GM06990 (cell line): Measurements from ENCODE around the gene CLCN6.

Experiments used
- DNase-seq: peaks from one replicate; pipeline ENCODE4 v3.0.0-alpha.2; 2011; ENCODE audit not compliant: insufficient read length; ENCODE audit errors: extremely low read depth
- H3K27me3 ChIP-seq: replicated peaks from 2 replicates; pipeline ENCODE4 v1.6.0; 2011; ENCODE audit warnings: low read length; ENCODE audit not compliant: control insufficient read depth, insufficient read depth
- H3K36me3 ChIP-seq: 2 replicates; pipeline ENCODE4 v1.5.1; 2011; ENCODE audit warnings: low read length; ENCODE audit not compliant: control insufficient read depth, insufficient read depth
- H3K4me3 ChIP-seq: replicated peaks from 2 replicates; pipeline ENCODE4 v1.5.1; 2011; ENCODE audit warnings: low read depth, mild to moderate bottlenecking, control low read depth, low read length
- CTCF ChIP-seq: IDR thresholded peaks from 2 replicates; pipeline ENCODE4 v1.5.1; 2011; ENCODE audit warnings: low read length, control low read depth, mild to moderate bottlenecking, inconsistent platforms; ENCODE audit not compliant: insufficient read depth, poor library complexity, severe bottlenecking

CLCN6 gene, protein sequence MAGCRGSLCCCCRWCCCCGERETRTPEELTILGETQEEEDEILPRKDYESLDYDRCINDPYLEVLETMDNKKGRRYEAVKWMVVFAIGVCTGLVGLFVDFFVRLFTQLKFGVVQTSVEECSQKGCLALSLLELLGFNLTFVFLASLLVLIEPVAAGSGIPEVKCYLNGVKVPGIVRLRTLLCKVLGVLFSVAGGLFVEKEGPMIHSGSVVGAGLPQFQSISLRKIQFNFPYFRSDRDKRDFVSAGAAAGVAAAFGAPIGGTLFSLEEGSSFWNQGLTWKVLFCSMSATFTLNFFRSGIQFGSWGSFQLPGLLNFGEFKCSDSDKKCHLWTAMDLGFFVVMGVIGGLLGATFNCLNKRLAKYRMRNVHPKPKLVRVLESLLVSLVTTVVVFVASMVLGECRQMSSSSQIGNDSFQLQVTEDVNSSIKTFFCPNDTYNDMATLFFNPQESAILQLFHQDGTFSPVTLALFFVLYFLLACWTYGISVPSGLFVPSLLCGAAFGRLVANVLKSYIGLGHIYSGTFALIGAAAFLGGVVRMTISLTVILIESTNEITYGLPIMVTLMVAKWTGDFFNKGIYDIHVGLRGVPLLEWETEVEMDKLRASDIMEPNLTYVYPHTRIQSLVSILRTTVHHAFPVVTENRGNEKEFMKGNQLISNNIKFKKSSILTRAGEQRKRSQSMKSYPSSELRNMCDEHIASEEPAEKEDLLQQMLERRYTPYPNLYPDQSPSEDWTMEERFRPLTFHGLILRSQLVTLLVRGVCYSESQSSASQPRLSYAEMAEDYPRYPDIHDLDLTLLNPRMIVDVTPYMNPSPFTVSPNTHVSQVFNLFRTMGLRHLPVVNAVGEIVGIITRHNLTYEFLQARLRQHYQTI

DNA sequence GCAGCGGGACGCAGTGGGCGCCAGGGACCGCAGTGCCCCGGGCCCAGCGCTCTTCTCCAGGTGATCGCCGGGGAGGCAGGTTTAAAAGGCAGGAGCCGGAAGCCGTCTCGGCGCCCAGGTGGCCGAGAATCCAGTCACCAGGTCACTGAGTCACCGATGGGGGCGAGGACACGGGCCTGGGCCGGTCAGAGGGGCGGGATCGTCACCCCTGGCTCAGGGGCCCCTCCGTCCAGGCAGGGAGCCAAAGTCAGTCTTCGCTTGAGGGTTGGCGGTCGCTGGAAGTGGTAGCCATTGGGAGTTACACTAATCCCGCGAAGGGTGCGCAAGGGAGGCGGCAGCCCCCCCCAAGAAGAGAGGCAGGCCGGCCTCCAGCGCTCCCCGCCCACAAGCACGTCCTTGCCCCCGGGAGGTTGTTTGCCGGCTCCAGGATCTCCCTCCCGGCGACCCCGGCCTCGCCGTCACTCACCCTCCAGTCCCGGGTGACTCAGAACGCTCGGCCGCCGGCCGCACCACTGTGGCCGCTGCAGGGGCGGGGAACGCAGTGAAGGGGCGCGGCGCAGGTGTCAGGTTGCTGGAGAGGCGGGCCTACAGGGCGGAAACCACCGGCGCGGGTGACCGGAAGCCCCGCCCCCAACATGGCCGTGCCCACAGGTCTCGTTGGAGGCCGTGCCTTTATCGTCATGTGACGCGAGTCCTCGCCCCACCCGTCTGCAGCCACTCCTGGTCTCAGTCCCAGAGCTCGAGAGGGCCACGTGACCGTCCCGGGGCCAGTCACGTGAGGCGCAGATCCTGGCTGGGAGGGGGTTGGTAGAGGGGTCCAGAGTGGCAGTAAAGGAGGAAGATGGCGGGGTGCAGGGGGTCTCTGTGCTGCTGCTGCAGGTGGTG, at the start of gene CLCN6, which contains the start of gene MTHFR:
Gene CLCN6, plus strand, starts transcription at position 770 of the 885 bp plus-strand sequence. Its CDS starts 72 bp downstream, at position 842.
Gene MTHFR, minus strand, starts transcription at position 543 of the 885 bp plus-strand sequence. CDS start 2,848 bp downstream, outside the sequence.
- no peak for TF ChIP-seq CTCF
- Histone ChIP-seq H3K27me3 (no peaks in the 10 kb centered on the region), H3K36me3 (peaks cover 5% of the 10 kb centered on the region), H3K4me3 (peak within 1 kb of the TSS; percentile 92)
- DNase-seq, result peak; percentile 99

GRCh38 chr1:11757047-11757446, 48.9 kb upstream of the CLCN6 start:
- Histone ChIP-seq H3K27me3 (no peaks in the 10 kb centered on the region), H3K4me3 (no peak overlapping the region), H3K36me3 (no peaks in the 10 kb centered on the region)
- DNase-seq, result no peak
- TF ChIP-seq CTCF, result no peak

GRCh38 chr1:11759791-11760190, 46.2 kb upstream of the CLCN6 start:
- H3K4me3 ChIP-seq, result no peak overlapping the region
- no peak for TF ChIP-seq CTCF
- no peak for DNase-seq
- H3K27me3 ChIP-seq, result no peaks in the 10 kb centered on the region
- H3K36me3 ChIP-seq, result no peaks in the 10 kb centered on the region

- Histone ChIP-seq H3K4me3 (no peak overlapping the region), H3K27me3 (no peaks in the 10 kb centered on the region), H3K36me3 (no peaks in the 10 kb centered on the region)
- no peak for DNase-seq
- no peak for TF ChIP-seq CTCF
Observed at GRCh38 chr1:11761285-11761684, 44.7 kb upstream of the CLCN6 start.

- Histone ChIP-seq H3K4me3 (no peak within 1 kb of the TSS), H3K27me3 (no peaks in the 10 kb centered on the region), H3K36me3 (no peaks in the 10 kb centered on the region)
- TF ChIP-seq CTCF, result no peak
- DNase-seq, result no peak
Observed at GRCh38 chr1:11761988-11762406, 44.0 kb upstream of the CLCN6 start, which contains the start of gene C1orf167. C1orf167 (plus strand) TSS chr1:11762193; CDS start chr1:11764401, 2,208 bp downstream.
